AG04450 (cell line): Measurements from ENCODE around the gene EN1. TPM values are rescaled to one million over a fixed set of nuclear protein-coding genes. Genes with fewer than 3 reads are reported as not detected.

Source experiments
- CTCF ChIA-PET: fragments of 300-600, 350-600 bp; formaldehyde crosslinking; extraction: SDS; loops from one replicate; lab custom pipeline; 2022; ENCODE audit warnings: antibody characterized with exemption, inconsistent platforms; lab: Charles Lee
- POLR2A ChIA-PET: fragments of 350-600 bp; formaldehyde crosslinking; extraction: SDS; loops from one replicate; lab custom pipeline; 2021; ENCODE audit warnings: antibody characterized with exemption, inconsistent platforms; lab: Yijun Ruan, JAX
- DNase-seq: peaks from one replicate; pipeline ENCODE4 v3.0.0-alpha.2; 2011; ENCODE audit warnings: low read depth, low spot score
- H3K27ac ChIP-seq: one replicate; pipeline ENCODE4 v1.5.1; 2012; ENCODE audit warnings: low read depth, low read length, control low read depth
- H3K27me3 ChIP-seq: one replicate; pipeline ENCODE4 v1.6.0; 2012; ENCODE audit warnings: low read length; ENCODE audit not compliant: control insufficient read depth, insufficient read depth
- H3K4me3 ChIP-seq: 2 replicates; pipeline ENCODE4 v1.5.1; 2011; ENCODE audit warnings: mild to moderate bottlenecking, low read depth, low read length, control low read depth
- H3K9me3 ChIP-seq: 2 replicates; pipeline ENCODE4 v1.5.1; 2012; ENCODE audit warnings: low read length; ENCODE audit not compliant: control insufficient read depth, insufficient read depth
- polyA plus RNA-seq: library from polyadenylated mRNA; depleted of rRNA; stranded (reverse); fragments of >200 nt; gene quantifications from 2 replicates; pipeline ENCODE4 v1.2.3, GENCODE V29; 2011
- TF ChIP-seq, protein P1 (sequence below): IDR thresholded peaks from 2 replicates; pipeline ENCODE4 v1.5.1; 2011; ENCODE audit warnings: low read depth, low read length, control low read depth, inconsistent platforms

The EN1 gene
- polyA plus RNA-seq, 1 experiment: not detected

DNA sequence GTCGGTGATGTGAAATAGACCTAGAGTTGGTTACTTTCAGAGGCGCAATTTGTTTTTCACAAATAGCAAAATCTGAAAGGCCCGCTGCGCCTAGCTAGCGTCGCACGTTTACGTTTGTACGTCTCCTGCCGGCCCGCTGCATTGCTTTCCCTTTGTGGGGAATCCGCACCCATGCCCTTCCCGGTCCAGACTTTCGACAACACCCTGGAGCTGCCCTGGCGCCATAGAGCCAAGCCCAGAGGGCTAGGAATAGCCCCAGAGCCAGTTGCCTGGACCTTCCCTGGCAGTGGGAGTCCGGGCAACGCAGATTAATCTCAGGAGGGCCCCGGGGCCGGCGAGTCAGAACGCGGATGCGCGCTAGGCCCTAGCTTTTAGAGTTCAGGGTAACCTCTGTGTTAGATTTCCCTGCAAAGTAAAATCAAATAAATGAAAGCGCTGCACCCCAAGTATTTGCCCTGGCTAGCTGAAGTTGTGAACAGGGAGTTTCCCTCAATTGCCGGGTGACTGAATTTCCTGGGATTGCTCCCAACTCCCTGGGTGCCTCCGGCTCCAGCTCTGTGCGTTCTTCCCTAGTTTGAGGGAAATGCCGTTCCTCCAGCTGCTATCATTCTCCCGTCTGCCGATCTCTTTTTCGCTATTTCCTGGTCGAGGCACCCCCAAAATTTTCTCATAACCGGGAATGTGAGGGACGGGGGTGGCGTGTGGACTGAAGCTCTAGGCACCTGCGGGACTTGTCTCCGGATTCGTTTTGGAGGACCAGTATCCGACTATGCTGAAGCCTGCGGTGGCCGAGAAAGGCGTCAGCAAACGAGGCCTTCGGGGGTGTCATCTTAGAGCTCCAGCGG is 1.2 kb upstream of the EN1 start:
- Histone ChIP-seq H3K27me3 (peaks cover 90% of the 10 kb centered on the region), H3K9me3 (peaks cover 8% of the 10 kb centered on the region; the same call in 1 of the 2 replicates), H3K4me3 (no peak overlapping the region), H3K27ac (no peak overlapping the region)
- ChIA-PET POLR2A (no interaction called here), CTCF (interaction anchor here (1.3 kb wide), 1 partner anchor 356 kb away, joined by 5 read pairs; no protein-coding TSS in a partner anchor)
- no peak for DNase-seq
- TF ChIP-seq, protein P1, sequence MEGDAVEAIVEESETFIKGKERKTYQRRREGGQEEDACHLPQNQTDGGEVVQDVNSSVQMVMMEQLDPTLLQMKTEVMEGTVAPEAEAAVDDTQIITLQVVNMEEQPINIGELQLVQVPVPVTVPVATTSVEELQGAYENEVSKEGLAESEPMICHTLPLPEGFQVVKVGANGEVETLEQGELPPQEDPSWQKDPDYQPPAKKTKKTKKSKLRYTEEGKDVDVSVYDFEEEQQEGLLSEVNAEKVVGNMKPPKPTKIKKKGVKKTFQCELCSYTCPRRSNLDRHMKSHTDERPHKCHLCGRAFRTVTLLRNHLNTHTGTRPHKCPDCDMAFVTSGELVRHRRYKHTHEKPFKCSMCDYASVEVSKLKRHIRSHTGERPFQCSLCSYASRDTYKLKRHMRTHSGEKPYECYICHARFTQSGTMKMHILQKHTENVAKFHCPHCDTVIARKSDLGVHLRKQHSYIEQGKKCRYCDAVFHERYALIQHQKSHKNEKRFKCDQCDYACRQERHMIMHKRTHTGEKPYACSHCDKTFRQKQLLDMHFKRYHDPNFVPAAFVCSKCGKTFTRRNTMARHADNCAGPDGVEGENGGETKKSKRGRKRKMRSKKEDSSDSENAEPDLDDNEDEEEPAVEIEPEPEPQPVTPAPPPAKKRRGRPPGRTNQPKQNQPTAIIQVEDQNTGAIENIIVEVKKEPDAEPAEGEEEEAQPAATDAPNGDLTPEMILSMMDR: no peak

DNA sequence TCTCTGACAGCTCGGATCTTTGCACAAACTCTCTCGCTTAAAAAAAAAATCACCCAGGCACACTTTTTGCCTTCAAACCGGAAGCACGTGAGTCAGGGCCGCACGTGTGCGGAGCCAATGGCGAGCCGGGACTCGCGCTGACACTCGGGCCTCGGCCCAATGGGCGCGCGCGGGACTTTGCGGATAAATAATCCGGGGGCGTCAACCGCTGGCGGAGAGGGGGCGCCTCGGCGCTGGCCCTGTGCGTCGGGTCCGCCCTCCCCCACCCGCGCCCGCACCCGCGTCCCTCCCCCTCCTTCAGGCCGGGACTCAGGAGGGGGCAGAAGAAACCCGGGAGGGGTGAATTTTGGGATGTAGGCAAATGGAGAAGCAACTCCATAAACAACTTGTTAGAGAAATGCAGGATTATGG is 319 bp upstream of the EN1 start:
- Histone ChIP-seq H3K9me3 (peaks cover 8% of the 10 kb centered on the region; the same call in 1 of the 2 replicates), H3K27me3 (peaks cover 90% of the 10 kb centered on the region), H3K4me3 (no peak overlapping the region), H3K27ac (no peak overlapping the region)
- ChIA-PET CTCF (interaction anchor here (0.6 to 1.2 kb wide), 3 partner anchors 7 to 413 kb away, joined by 3 to 4 read pairs (median 3); no protein-coding TSS in a partner anchor), POLR2A (no interaction called here)
- TF ChIP-seq, protein P1: no peak
- no peak for DNase-seq

DNA sequence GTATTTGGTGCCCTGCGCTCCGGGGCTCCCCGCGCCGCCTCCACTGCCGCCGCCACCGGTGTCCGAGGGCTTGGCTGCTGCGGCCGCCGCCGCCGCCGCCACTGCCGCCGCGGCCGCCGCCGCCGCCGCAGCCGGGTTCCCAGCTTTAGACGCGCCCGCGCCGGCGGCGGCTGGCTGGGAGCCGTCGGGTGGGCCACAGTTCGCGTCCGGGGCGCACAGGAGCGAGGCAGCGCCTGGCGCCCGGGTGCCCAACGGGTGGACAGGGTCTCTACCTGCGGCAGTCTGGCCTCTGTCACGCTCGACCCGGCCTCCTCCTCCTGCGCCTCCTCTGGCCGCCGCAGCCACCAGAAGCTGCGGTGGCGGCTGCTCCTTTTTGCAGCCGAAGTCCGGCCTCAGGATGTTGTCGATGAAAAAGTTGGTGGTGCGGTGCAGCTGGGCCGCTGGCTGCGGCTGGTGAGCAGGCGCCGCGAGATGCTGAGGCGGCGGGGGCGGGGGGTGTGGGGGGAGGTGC is 951 bp downstream of the EN1 start:
- H3K27me3 ChIP-seq: peaks cover 90% of the 10 kb centered on the region
- no peak overlapping the region for H3K27ac ChIP-seq
- CTCF ChIA-PET: interaction anchor here (1.2 to 1.3 kb wide), 2 partner anchors 9 to 475 kb away, joined by 3 to 4 read pairs; no protein-coding TSS in a partner anchor
- H3K9me3 ChIP-seq: peaks cover 10% of the 10 kb centered on the region; the same call in 1 of the 2 replicates
- POLR2A ChIA-PET: no interaction called here
- DNase-seq: no peak
- no peak overlapping the region for H3K4me3 ChIP-seq
- TF ChIP-seq, protein P1: no peak

DNA sequence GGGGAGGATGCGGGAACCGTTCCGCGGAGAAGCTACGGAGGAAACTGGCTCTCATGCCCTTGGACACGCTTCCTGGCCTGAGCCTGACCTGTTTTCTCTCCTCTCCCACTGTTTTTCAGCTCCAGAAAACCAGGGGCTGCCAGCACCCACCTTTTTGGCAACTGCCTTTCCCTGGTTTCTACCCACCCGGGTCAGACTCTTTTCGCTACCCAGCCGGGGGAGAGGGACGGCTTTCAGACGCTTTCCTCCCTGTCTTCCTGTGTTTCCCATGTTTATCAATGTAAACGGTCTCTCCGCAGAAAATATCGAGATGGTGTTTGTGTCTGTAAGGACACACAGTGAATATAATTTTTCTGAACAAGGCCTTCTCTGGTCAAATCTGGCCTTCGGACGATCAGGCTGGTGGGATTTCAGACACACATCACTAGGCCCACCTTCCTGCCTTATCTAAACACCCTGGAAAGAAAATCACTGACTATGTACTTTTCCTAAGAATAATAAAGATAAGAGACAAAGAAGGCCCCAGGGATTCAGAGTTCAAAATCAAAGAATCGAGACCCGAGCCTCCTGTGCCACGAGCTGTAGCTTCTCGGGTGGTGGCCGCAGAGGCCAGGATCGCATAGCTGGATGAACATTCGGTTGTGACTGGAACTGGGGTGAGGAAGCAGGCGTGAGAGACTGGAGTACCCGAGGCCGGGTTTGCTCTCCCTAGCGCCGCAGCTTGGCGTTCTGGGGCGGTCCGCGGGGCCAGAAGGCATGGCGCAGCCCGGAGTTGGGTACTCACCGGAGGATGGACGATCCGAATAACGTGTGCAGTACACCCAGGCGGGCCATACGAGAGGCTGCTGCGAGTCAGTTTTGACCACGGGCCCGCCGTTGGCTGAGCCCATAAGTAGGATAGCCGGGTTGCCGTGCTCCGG is 1.7 kb downstream of the EN1 start:
- CTCF ChIA-PET: interaction anchor here (0.8 to 1.4 kb wide), 3 partner anchors 10 to 584 kb away, joined by 3 to 8 read pairs (median 3); no protein-coding TSS in a partner anchor
- Histone ChIP-seq H3K27me3 (peaks cover 90% of the 10 kb centered on the region), H3K27ac (no peak overlapping the region)

More for the DNA sequence above, 1.7 kb downstream of the EN1 start:
- TF ChIP-seq, protein P1: no peak
- Histone ChIP-seq H3K4me3 (no peak overlapping the region), H3K9me3 (peaks cover 13% of the 10 kb centered on the region; the same call in 1 of the 2 replicates)
- POLR2A ChIA-PET: no interaction called here
- DNase-seq: no peak
